HG02938 (cell line): Measurements from ENCODE around the gene ANKRD13B.
"Not testable (repeated sequence)": the region's sequence is repeated elsewhere in the genome, so short reads cannot be mapped to it uniquely, and the experiment has no call there.

Source experiments
- ATAC-seq: cut with Tn5 transposase; IDR thresholded peaks from one replicate; pipeline ENCODE4 v1.9.1; 2021; ENCODE audit warnings: mild to moderate bottlenecking, moderate library complexity; ENCODE audit not compliant: unreplicated experiment

The ANKRD13B gene

DNA sequence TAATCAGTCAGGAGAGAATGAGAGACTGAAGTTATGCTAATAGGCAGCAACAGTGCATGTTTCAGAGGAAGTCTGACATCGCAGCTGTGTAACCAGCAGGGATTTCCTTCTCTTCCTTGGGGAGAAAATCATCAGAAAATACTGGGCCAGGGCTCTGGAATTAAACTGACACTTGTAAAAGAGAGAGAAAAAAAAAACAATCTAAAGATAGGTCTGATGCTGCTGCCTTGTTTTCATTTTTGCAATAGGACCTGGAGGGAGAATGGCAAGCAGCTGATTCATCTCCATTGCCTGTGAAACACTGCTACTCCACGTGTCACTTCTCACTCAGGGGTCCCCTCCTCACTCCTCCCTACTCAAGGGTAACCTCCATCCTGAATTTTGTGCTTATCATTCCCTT, 47.5 kb downstream of the ANKRD13B start:
- ATAC-seq = no peak

DNA sequence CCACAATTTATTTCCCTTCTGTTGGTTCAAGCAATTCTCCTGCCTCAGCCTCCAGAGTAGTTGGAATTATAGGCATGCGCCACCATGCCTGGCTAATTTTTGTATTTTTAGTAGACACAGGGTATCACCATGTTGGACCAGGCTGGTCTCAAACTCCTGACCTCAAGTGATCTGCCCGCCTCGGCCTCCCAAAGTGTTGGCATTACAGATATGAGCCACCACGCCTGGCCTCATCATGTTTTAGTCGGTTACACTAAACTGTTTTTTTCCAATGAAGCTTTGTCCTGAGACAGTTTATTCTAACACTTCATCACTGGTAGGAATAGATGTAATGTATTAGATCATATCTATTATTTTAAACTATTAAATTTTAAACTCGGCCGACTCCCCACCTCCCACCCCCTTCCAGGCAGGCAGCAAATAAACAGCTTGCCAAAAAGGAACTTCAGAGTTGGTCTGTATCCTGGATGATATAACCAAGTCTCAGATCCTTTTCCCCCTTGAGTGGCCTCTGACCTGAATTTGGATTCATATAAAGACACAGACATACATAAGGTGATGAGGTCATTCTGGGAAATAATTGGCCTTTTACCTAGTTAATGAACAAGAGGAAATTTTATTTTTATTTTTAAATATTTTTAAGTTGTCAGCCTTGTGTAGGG, 48.2 kb downstream of the ANKRD13B start:
- no peak for ATAC-seq

DNA sequence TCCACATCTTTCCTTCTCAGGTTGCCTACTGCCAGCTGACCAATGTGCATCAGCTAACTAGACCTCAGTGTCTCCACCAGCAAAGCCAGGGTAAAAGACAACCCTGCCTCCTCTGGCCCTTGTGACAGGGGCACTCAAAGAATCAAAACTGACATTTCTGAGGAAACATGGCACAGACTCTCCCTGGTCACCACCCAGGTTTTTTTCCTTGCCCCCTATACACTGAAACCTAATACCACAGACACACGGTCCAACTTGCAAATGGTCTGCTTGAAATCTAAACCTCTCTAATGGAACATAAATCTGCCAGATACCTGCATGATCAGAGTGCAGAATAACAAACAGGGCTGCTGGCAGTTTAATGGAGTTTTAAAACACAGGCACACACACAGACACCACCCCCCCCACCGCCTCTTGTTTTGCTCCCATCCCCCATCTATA, 49.3 kb downstream of the ANKRD13B start:
- ATAC-seq = no peak

DNA sequence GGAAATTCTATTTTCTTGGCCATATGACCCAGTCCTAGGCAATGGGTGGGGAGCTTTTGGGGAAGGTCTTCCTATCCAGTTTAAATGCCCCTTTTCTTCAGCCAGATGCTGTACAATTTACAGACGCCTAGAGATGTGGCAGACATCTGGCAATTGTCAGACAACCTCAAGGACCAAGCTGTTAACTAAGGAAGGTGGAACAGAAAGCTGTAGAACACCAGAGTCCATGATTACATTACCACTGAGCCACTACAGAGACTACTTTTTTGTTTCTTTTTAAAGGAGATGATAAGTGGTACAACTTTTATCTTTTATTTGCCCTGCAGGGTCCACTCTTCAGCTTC, 50.9 kb downstream of the ANKRD13B start:
- ATAC-seq = no peak

DNA sequence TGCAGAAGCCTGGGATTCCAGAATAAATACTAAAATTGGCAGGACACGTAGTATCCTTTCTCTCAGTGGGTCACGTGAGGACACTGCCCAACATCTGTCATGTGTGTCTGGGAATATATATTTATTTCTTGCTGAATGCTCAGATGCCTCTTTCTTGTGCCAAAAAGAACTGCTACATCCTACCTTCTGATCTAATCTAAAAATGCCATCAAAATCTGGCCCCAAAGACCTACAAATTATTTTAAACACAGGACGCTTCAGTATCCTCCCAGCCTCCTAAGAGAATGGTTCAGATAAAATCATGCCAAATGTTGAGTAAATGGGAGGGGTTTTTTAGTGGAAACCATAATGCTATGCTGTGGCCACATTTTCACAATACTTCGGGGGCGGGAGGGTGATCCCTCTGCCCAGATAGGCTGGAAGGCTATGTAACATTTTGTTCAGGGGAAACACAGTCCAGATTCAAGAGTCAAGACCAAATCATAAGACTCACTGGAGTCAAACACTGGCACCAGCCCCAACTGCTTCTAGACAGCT, 52.7 kb downstream of the ANKRD13B start:
- no peak for ATAC-seq

DNA sequence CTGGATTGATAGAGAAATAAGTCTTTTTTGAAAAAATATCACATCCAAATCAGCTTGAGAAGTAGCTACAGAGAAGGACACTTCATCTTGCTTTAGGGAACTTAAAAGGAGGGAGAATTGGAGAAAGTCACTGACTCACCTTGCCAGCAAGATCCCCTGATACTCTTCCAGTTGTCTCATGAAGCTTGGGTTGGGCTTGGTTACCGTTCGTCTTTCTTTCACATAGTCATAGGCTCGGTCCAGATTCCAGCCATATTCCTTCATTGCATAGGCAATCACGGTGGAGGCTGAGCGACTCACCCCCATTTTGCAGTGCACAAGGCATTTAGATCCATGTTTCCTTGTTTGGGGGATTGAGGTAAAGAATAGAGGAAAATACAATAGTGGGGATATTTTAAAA, 55.1 kb downstream of the ANKRD13B start:
- ATAC-seq = no peak

DNA sequence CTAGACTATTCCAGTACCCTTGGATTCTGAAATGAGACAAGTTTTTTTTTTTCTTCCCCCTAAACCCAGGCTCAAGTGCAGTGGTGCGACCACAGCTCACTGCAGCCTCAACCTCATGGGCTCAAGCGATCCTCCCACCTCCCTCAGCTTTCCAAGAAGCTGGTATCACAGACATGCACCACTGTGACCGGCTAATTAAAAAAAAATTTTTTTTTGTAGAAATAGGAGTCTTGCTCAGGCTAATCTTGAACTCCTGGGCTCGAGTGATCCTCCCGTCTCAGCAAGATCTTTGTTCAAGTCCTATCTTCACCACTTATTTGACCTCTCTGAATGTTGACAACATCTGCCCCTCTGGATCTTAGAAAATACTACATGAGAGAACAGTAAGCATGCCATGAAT, 56.4 kb downstream of the ANKRD13B start:
- ATAC-seq = no peak

DNA sequence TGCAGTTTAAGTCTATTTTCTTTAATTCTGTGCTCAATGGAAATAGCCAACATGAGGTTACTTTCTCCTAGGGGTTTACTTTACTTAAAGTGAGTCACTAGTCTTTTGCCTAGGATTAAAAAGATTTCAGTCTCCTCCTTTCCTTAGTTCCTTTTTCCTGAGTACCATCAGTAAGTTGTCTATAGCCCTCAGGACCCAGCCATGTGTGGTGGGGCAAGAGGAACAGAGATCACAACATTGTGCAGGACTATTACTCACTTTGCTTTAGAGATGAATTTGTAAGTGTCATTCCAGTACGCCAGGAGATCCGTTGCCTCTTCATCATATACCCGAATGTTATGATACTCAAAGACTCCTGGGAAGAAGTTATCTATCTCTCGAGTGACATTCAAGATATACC, 57.5 kb downstream of the ANKRD13B start:
- ATAC-seq = no peak

DNA sequence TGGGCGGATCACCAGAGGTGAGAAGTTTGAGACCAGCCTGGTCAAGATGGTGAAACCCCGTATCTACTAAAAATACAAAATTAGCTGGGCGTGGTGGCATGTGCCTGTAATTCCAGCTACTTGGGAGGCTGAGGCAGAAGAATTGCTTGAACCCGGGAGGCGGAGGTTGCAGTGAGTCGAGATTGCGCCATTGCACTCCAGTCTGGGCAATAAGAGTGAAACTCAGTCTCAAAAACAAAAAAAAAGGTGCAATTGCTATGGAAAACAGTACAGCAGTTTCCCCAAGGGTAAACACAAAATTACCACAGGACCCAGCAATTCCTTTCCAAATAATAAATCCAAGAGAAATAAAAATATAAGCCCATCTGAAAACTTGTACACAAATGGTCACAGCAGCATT, 59.0 kb downstream of the ANKRD13B start:
- not testable (repeated sequence) for ATAC-seq

DNA sequence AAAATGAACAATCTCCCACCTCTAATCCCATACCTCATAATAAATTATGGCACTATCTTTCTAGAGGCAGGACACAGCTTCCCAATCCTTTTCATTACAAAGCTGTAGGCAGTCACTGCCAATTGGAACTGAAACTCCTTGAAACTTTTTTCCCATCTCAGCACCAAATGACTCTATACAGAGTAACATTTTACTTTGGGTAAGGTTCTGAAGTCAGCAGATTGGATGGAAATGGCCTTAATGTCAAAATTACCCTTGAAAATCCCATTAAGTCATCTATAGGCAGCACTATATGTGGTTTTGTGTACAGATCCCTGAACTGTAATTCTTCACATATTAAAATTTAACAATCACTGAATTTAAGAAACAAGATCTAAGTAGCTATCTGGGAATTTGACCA, 60.0 kb downstream of the ANKRD13B start:
- ATAC-seq = no peak

DNA sequence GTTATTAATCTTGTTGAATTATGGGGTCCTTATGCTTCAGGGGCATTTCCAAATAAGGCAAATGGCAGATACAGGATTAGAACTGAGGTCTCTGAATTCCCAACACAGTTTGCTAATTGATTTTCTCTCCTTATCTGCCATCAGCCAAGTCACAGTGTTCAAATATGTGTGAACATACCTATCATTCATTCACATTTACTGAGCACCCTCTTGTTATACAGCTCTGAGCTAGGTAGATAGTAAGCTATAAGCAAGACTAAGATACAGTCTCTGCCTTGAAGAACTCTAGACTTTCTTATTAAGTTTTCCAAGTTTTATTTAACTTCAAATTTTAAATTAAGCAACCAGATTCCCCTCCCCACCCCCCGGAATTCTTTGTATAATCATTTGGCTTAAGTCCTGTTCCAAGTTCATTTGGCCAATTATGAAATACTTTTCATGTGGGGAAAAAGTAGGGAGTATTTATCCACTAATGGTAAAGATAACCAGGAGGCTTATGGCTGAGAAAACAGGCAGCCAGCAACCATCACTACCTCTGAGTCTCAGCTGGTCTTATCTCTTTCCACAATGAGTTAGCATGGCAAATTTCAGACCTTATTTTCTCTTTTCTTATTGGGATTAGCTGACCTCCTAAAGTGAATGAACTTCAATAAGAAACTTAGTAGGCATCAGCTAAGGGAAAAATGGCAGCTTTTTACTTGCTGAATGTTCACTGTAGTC, 61.2 kb downstream of the ANKRD13B start:
- ATAC-seq = no peak

DNA sequence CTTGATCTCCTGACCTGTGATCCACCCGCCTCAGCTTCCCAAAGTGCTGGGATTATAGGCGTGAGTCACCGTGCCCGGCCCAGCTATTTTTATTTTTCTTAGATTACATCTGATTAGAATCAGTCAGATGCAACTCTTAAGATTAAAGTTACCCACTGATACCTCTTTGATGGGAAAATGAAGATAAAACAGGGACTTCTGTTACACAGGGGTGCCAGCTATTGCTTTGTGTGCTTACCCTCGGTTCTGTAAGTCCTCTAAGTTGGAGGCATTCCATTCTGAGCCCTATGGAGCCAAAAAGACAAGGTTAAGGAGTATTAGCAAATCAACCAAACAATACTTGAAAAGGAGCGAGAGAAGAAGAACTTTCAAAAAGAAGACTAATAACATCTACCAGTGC, 62.4 kb downstream of the ANKRD13B start:
- no peak for ATAC-seq

DNA sequence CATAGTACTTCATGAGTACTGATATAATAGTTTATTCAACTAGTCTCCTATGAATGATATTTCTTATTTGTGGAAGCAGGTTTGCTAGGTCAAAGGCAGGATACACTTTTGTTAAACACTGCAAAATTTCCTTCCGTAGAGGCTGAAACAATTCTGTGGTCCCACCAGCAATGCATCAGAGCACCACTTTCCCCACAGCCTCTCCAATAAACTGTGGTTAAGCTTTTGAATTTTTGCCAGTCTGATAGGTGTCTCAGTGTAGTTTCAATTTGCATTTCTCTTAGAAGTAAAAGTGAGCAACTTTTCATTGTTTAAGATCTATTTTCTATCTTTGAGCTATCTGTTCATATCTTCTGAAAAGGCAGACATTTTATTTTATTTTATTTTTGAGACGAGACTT, 66.2 kb downstream of the ANKRD13B start:
- ATAC-seq = no peak

DNA sequence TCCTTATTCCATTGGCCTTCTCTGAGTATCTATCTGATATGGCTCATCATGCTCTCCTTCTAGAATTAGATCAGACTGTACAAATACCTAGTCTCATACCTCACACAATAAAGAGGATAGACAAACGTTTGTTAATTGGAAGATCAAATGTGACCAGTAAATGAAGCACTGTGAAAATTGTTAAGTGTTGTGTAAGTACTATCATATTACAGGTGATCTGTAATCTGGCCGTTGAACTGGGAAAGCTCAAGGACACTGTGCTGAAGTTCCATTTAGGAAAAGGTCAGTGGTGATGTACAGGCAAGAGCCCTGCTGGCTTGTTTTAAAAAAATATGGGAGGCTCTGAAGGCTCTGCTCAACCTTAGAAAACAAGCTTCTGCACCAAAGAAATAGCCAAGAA, 68.3 kb downstream of the ANKRD13B start:
- no peak for ATAC-seq

DNA sequence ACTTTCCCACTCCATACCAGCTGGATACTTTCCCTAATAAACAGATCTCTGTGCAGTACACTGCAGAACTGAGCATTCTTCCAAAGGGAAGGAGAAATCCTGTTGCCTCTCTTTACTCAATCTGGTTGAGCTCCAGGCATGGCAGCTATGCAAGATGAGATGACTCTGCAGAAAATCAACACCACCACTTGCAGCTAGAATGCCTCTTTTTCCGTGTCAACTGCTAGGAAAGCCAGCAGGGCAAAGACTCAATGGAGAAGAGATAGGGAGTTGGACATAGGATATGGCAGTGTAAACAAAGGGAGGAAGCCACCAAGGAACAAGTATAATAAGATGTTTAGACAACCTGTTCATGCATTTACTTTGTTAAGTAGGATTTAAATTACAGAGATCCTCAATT, 70.2 kb downstream of the ANKRD13B start:
- no peak for ATAC-seq
